ENCODE measurements around the gene TNFSF8.

Gene TNFSF8

DNA sequence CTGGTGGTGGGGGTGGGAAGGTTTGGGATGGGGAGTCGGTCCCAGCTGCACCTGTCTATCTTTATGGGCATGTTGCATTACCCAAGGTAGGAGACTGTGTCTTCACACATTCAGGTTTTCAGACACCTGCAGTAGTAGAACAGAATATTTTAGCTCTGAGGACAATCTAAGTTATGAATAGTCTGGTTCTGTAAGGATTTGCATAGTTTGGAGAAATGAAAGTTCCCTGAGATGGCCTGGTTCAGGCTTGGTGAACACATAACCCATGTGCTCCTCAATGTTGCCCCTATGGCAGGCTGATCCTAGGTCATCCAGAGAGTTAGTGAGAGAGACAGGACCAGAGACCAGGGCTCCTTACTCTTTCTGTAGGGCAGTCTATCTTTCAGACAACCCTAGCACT lies 20.7 kb downstream of the TNFSF8 start:
- TF ChIP-seq, protein P1, sequence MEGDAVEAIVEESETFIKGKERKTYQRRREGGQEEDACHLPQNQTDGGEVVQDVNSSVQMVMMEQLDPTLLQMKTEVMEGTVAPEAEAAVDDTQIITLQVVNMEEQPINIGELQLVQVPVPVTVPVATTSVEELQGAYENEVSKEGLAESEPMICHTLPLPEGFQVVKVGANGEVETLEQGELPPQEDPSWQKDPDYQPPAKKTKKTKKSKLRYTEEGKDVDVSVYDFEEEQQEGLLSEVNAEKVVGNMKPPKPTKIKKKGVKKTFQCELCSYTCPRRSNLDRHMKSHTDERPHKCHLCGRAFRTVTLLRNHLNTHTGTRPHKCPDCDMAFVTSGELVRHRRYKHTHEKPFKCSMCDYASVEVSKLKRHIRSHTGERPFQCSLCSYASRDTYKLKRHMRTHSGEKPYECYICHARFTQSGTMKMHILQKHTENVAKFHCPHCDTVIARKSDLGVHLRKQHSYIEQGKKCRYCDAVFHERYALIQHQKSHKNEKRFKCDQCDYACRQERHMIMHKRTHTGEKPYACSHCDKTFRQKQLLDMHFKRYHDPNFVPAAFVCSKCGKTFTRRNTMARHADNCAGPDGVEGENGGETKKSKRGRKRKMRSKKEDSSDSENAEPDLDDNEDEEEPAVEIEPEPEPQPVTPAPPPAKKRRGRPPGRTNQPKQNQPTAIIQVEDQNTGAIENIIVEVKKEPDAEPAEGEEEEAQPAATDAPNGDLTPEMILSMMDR (IDR thresholded peaks at IDR 0.05; ENCODE audit: control insufficient read depth, extremely low read depth, insufficient read depth): no peak
- no peak overlapping the region for H3K4me3 ChIP-seq (ENCODE audit: low read depth, low read length)
- no peak for DNase-seq (ENCODE audit: low read depth)

DNA sequence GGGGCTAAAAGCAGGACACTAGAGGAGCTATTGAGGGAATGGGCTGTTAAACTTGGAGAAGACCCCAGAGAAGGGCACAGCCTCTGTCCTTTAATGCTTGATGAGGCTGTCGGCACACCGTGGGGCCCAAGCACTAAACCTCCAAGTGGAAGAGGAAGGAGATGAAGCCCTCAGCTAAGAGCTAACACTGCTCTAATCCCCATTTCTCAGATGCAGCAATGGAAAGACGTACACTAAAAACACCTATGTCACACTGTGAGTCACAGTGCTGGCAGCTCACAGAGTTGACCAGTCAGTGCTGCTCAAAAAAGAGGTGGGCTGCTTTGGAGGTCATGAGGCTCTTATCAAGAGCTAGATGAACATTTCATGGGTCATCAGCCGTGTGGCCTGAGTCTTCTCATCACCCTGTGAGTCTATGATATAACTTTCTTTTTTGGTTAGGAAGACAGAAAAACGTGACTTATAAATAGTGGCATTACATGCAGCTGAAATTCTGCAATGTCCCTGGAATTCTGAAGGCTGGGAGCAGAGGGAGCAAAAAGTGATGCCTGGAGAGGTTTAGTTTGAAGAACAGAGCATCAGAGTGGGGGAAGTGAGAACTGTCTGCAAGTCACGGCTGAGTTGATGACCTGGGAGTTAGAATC lies 21.5 kb downstream of the TNFSF8 start:
- no peak for DNase-seq (ENCODE audit: low read depth)
- TF ChIP-seq, protein P1 (IDR thresholded peaks at IDR 0.05; ENCODE audit: control insufficient read depth, extremely low read depth, insufficient read depth): no peak

DNA sequence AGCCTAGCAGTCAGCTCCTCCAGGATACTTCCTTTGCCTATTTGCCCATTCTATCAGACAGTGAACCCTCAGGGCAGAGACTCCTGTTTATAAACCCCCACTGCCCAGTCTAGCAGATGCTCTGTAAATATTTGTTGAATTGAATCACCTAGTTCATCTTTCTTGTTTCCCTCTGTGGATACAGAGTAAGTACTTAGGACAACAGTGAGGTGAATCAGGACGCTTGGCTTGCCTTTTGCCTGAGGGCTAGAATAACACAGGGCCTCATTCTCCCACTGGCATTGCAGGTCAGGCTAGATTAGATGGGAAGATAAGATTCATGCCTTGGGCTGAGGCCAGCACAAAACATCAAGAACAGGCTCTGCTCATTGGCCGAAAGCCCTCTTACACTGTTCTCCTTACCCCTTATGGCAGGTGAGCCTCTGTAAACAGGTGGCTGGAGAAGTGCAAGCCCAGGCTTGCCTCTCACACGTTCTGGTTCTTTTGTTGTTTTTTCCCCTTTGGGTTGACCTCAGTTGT lies 22.2 kb downstream of the TNFSF8 start:
- peak; percentile 100 for DNase-seq (ENCODE audit: low read depth)
- TF ChIP-seq, protein P1 (IDR thresholded peaks at IDR 0.05; ENCODE audit: control insufficient read depth, extremely low read depth, insufficient read depth): no peak
- no peak overlapping the region for H3K4me3 ChIP-seq (ENCODE audit: low read depth, low read length)

More for the DNA sequence above, 21.5 kb downstream of the TNFSF8 start:
- H3K4me3 ChIP-seq (ENCODE audit: low read depth, low read length): no peak overlapping the region

DNA sequence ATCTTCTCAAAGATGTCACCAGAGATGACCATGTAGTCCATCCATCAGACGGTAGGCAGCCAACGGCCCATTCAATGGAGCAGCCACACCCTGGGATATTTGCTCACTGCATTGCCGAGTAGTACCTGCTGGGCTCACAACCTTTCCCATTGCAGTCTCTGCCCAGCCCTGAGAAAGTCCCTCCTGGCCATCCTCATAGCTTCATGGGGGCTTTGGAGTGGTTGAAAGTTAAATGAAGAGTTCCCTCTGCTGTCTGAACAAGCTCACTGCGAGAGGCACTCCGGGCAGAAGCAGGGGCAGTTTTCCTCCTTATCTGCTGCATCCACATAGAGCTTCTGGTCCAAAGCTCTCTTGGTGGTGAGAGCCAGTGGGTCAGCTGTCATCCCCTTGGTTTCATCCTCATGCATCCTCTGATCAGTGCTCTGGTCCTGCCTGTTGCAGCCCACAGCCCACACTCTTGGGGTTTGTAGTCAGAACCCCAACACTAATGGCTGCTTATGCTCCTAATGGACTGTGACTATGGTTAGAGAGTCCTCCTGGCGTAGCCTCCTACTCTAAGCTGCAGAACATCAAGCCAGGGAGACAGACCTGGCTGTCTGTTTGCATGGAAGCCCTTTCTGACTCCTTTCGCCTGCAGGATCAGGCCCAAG lies 23.3 kb downstream of the TNFSF8 start:
- H3K4me3 ChIP-seq (ENCODE audit: low read depth, low read length): no peak overlapping the region
- TF ChIP-seq, protein P1 (IDR thresholded peaks at IDR 0.05; ENCODE audit: control insufficient read depth, extremely low read depth, insufficient read depth): peak; percentile 75
- no peak for DNase-seq (ENCODE audit: low read depth)

DNA sequence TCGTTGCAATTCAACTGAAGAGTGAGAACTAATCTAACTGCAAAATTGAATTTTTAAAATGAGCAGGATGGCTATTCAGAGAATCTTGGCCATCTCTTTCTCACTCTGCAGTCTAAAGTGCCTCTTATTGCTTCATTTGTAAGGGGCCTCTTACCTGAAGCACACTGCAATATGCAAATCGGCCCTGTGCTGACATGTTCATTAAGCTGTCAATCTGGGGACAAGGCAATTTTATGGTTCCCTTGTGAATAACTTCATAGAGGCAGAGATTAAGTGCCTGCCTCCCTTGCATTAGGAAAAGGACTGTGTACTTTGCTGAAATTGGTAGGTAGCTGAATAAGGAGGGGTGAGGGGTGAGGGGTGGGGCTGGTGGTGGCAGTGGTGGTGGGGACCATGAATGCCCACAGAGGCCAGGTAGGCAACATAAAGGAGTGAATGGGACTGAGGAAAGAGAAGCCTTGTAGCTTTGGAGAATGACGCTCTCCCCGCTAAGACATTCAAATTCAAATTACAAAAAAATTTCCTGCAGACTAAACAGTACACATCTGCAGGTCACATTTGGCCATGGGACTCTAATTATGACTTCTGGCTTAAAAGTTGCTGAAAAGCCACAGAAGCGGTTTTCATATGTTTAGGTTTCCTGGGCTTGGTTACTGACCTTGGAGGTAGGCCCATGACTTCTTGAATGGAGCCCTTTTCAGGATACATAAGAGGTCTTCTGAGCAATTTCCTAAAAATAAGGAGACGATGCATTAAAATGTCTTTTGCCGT lies 25.0 kb downstream of the TNFSF8 start:
- DNase-seq (ENCODE audit: low read depth): no peak
- TF ChIP-seq, protein P1 (IDR thresholded peaks at IDR 0.05; ENCODE audit: control insufficient read depth, extremely low read depth, insufficient read depth): no peak
- no peak overlapping the region for H3K4me3 ChIP-seq (ENCODE audit: low read depth, low read length)

DNA sequence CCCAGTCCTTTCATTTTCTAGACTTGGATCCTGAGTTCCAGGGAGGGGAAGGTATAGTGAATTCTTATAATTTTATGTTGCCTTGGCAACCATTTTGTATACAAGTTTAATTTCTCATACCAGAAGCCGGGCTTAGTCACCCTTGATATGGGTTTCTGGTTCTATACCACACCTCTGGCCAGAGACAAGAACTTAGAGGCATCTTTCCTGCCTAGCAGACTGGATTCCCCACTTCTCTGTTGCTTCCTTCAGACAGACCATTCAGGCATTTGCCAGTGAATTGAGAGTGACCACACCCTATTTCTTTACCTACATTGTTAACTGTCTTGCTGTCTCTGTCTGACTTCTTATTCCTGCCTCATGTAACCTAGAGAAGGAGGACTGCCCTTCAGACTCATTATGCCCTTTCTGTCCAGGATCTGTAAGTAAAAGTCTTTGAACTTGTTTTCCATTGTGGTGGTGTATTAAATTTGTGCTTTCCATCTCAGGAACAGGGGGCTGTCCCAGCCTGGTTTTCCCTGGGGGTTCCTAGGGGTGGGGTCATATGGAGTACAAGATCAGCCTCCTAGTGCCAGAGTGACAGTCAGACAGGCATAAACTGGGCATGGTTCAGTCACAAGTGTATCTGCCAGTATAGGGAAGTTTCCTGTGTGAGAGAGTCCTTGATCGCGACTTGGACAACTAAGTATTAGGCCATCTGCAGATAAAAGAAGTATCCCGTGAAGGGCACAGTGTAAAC lies 27.4 kb downstream of the TNFSF8 start:
- TF ChIP-seq, protein P1 (IDR thresholded peaks at IDR 0.05; ENCODE audit: control insufficient read depth, extremely low read depth, insufficient read depth): no peak
- no peak for DNase-seq (ENCODE audit: low read depth)

More for the DNA sequence above, 27.4 kb downstream of the TNFSF8 start:
- no peak overlapping the region for H3K4me3 ChIP-seq (ENCODE audit: low read depth, low read length)
